GM19025 (cell line): ENCODE results near the gene CDKN1B.

Experiments
- ATAC-seq: cut with Tn5 transposase; IDR thresholded peaks from one replicate; pipeline ENCODE4 v1.9.1; 2021; ENCODE audit warnings: mild to moderate bottlenecking, low read depth, moderate library complexity; ENCODE audit not compliant: unreplicated experiment

Gene CDKN1B

DNA sequence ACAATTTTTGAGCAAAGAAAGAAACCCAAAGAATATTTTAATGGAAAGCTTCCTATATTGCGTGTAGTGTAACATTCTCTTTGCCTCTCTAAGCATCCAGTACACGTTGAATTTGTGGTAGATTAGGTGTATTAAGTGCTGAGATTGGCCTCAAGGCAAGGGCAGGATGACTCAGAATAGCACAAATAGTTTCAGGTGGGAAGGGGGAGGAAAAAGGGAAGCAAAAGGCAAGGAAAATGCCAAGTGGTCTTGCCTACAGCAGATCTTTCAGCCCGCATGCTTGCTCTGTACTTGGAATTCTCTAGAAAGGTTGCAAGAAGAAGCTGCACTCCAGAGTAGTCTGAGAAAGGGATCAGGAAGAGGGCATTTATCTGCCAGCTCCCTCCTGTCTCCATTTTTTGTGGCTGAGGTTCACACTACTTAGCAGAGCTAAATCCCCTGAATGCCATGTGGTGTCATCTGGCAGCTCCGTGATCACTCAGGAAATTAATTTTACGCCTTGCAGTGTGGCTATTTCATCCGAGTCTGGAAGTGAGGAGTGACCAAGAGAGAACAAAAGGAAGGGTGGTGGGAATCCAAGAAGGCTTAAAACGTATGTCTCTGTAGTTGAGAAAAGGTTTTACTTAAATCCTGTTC, 28.5 kb downstream of the CDKN1B start:
- ATAC-seq: no peak

DNA sequence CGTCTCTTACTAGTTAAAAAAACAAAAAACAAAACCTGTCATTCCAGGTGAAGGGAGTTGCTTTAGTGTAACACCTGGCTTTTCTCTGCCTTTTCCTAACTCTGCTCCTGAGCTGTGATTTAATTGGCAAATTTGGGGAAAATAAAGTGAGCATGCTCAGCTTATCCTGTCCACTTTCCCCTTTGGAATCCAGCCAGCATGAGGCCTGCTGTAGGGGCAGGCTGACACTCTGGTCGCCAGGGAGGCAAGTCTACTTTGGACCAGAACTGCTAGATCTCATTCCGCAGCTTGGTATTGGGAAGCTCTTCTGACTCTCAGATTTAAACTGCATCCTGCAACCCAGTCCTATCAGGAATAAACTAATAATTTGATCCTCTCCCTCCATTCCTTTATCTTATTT, 30.1 kb downstream of the CDKN1B start:
- ATAC-seq: no peak

DNA sequence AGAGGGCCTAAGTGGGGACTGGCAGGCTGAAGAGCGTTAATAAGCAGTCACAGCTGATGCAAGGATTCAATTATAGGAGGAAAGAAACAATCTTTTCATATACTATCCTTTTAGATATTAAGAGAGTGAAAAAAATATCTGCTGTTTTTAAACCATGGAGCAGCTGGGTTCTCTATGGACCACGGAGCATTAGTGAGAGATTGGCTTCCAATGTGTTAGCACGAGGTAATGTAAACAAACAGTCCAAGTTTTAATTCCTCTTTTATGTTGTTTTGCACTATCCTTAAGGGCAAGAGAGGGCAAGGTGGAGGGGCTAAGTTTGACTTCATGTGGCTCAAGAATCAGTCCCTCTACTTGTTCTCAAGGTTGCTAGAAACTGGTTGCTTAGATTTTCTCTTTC, 30.9 kb downstream of the CDKN1B start:
- ATAC-seq: no peak

DNA sequence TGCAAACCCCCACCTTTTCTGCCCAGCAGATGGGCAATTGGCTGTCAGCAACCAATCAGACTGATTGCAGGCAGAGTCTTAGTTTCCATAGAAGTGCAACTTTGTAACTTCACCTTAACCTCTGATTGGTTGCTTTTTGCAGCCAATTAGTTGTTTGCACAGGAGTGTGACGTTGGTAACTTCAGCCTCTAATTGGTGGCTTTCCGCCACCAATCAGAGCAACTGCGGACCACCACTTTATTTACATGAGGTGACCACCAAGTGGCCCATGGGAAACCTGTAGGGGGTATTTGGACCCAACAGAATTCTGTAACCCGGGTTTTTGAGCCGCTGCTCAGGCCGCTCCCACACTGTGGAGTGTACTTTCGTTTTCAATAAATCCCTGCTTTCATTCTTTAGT, 32.3 kb downstream of the CDKN1B start:
- no peak for ATAC-seq

DNA sequence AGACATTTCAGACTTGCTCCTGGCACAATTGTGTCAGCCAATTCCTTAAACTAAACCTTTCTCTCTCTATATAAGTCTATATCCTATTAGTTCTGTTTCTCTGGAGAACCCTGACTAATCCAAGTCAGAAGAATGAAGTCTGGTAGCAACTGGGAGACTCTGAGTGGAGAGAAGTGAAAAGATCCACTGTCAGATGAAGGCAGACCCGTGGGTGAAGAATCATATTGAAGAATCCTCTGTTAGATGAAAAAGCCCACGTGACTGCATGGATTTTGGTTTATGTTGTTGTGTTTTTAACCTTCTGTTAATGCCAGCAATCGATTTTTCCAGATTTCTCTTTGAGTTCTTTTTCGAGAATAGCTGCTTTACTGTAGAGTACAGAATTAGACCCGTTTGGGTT, 38.8 kb downstream of the CDKN1B start:
- ATAC-seq: no peak

DNA sequence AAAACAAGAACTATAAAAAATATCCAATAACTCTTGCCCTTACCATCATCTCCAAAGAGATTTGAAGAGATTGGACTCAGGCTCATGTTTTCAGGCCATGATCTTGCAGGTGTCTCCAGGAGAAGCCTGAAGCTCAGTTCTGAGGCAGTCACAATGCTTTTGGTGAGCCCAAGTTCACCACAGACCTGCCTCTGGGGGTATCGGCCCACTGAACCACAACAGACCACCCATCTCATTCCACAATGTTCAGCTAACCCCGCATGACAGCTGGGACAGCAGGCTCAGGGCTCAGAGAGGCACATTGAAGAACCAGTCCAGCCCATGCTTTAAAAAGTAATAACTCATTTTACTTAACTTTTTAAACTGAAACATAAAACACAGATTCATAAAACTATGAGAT, 40.0 kb downstream of the CDKN1B start:
- no peak for ATAC-seq

DNA sequence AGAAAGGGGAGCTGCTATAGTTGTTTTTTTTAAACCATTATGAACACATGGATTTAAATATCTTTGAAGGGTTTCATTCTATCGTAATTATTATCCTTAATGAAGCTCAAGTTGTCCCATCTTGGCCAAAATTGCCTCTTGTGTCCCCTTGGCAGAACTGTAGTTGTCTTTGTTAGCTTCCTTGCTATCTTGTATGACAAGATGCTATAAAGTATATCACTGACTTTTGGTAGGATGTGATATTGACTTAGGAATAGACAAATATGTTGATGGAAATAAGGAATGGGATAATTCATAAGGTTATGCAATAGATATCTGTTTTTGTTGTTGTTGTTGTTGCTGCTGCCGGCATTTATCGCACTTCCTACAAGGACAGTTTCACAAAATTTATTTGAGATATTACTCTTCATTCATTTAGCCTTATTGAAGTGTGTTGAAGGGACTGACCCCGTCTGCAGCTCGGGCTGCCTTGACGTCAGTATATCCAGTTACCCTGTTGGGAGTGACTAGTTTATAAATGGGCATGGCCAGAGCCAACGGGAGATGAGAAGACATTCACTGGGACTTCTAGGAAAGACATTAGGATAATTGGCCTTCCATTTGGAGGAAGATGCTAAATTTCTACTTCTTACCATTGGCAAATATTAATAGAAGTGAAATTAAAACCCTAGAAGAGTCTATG, 42.2 kb downstream of the CDKN1B start:
- ATAC-seq: no peak

DNA sequence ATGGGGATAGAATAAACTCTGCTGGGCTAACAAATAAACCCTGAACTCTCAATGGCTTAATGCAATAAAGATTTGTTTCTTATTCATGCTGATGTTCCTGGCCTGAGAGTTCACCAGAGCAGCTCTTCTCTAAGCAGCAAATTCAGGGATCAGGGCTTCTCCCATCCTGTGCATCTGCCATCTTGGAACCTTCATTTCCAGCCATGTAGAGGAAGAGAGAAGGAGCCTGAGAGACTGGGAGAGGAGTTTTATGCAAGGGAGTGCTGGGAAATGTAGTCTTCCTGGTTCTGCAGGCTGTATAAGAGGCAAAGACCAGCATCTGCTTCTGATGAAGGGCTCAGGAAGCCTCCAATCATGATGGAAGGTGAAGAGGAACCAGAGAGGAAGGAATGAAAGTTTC, 47.7 kb downstream of the CDKN1B start:
- ATAC-seq: no peak

DNA sequence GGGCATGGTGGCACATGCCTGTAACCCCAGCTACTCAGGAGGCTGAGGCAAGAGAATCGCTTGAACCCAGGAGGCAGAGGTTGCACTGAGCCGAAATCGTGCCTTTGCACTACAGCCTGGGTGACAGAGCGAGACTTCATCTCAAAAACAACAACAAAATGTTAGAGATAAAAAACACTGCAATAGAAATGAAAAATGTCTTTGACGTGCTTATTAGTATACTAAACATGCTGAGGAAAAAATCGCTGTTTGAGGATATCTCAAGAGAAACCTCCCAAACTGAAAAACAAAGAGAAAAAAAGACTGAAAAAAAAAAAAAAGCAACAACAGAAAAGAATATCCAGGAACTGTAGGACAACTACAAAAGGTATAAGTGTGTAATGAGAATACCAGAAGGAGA, 53.1 kb downstream of the CDKN1B start:
- no peak for ATAC-seq
